IPS DF 6.9 (cell line): ENCODE data around the gene ATP4A.

ENCODE experiments used
- DNase-seq: peaks from one replicate; pipeline ENCODE4 v3.0.0-alpha.2; 2013; ENCODE audit warnings: low read depth, low spot score
- H3K27ac ChIP-seq: one replicate; pipeline ENCODE4 v1.5.1; 2013; ENCODE audit warnings: low read length, control low read depth
- H3K27me3 ChIP-seq: 2 replicates; pipeline ENCODE4 v1.6.1; 2013; ENCODE audit warnings: mild to moderate bottlenecking, low read length; ENCODE audit not compliant: control insufficient read depth, insufficient read depth
- H3K36me3 ChIP-seq: 2 replicates; pipeline ENCODE4 v1.6.1; 2013; ENCODE audit warnings: low read length; ENCODE audit not compliant: control insufficient read depth, insufficient read depth
- H3K4me1 ChIP-seq: 2 replicates; pipeline ENCODE4 v1.6.1; 2013; ENCODE audit warnings: low read length; ENCODE audit not compliant: control insufficient read depth, insufficient read depth
- H3K4me3 ChIP-seq: 2 replicates; pipeline ENCODE4 v1.5.1; 2013; ENCODE audit warnings: mild to moderate bottlenecking, low read length
- H3K9me3 ChIP-seq: 2 replicates; pipeline ENCODE4 v1.6.1; 2013; ENCODE audit warnings: low read length, inconsistent platforms; ENCODE audit not compliant: control insufficient read depth, insufficient read depth
- WGBS: extraction: QIAGEN DNeasy Blood & Tissue Kit; methylation state at CpG from one replicate; pipeline ENCODE4 v1.1.7; 2013; ENCODE audit warnings: mixed read lengths, missing lambda C conversion rate; ENCODE audit not compliant: insufficient read length, insufficient coverage; 5-methylcytosine and 5-hydroxymethylcytosine counted together

Gene ATP4A

DNA sequence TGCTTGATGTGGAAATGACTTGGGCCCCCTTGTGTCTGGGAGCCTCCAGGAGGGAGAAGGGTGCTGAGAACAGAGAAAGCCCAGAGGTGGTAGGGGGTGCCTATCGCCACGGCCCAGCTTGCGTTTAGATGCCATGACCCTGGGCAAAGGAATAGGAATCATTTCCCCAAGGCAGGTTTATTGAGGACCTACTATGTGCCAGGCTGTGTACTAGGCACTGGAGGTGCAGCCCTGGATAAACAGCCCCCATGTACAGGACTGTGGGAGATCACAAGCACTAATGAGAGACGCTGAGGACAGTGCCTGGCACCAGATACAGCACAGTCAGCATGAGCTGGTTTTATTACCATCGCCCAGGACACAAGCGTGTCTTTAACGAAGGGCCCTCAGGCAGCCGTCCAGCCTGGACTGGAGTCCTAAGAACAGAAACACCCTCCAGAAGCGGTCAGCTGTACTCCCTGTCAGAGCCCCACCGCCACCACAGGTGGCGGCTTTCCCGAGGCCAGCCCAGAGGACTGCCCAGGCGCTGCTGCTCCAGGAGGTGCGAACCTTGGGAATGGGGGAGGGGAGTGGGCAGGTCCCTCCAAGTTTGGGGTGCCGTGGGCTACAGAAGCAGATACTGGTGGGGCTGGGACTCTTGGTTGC is 13.5 kb downstream of the ATP4A start:
- H3K9me3 ChIP-seq = no peaks in the 10 kb centered on the region
- peaks cover 12% of the 10 kb centered on the region for H3K36me3 ChIP-seq
- H3K27ac ChIP-seq = no peak overlapping the region
- H3K4me1 ChIP-seq = no peaks in the 10 kb centered on the region; the same call in 1 of the 2 replicates
- no peak for DNase-seq
- no peak overlapping the region for H3K4me3 ChIP-seq
- no CpG with 5 or more reads among the region's 15 CpGs for WGBS
- no peaks in the 10 kb centered on the region for H3K27me3 ChIP-seq

- no peak for DNase-seq
- H3K36me3 ChIP-seq = peaks cover 12% of the 10 kb centered on the region
- H3K27me3 ChIP-seq = no peaks in the 10 kb centered on the region
- no peaks in the 10 kb centered on the region for H3K9me3 ChIP-seq
- no peaks in the 10 kb centered on the region; the same call in 1 of the 2 replicates for H3K4me1 ChIP-seq
- WGBS = no CpG with 5 or more reads among the region's 6 CpGs
- H3K27ac ChIP-seq = no peak overlapping the region
- no peak overlapping the region for H3K4me3 ChIP-seq
These were observed 14.2 kb downstream of the ATP4A start for GRCh38 chr19:35549174-35549788.

- Histone ChIP-seq H3K27ac (no peak overlapping the region), H3K9me3 (no peaks in the 10 kb centered on the region), H3K4me1 (no peaks in the 10 kb centered on the region; the same call in 1 of the 2 replicates), H3K36me3 (peaks cover 21% of the 10 kb centered on the region), H3K4me3 (no peak overlapping the region; the same call in 1 of the 2 replicates), H3K27me3 (no peaks in the 10 kb centered on the region)
- no peak for DNase-seq
- WGBS = no CpG with 5 or more reads among the region's 8 CpGs
These were observed 16.9 kb downstream of the ATP4A start for GRCh38 chr19:35546532-35546931.

DNA sequence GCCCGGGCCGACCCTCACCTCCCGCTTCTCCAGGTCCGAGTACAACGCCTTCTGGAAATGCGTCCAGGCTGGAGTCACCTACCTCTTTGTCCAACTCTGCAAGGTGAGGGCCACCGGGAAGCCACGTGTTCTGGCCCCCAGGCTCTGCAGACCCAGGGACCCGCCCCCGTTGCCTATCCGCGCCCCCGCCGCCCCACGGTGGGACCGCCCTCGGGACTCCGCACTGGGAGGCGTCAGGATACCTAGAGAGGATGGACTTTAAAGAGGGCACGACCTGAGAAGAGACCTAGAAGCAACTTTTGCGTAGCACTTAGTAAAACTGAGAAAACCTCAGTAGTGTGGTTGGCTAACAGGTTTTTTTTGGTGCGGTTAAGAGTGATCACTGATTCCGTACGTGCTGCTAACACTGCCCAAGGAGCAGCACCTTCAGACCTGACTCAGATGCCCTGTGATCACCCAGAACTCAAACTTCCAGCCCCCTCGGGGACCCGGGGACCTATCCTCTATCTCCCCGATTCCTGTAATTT is 17.5 kb downstream of the ATP4A start:
- no peaks in the 10 kb centered on the region for H3K27me3 ChIP-seq
- no peak for DNase-seq
- H3K36me3 ChIP-seq = peaks cover 20% of the 10 kb centered on the region
- H3K4me1 ChIP-seq = no peaks in the 10 kb centered on the region; the same call in 1 of the 2 replicates
- H3K27ac ChIP-seq = no peak overlapping the region
- peak overlapping the region; percentile 90 for H3K4me3 ChIP-seq
- H3K9me3 ChIP-seq = no peaks in the 10 kb centered on the region
- no CpG with 5 or more reads among the region's 27 CpGs for WGBS

- Histone ChIP-seq H3K4me3 (peak within 1 kb of the TSS; percentile 90), H3K9me3 (no peaks in the 10 kb centered on the region), H3K27ac (no peak within 1 kb of the TSS), H3K27me3 (no peaks in the 10 kb centered on the region), H3K36me3 (peaks cover 15% of the 10 kb centered on the region), H3K4me1 (no peaks in the 10 kb centered on the region; the same call in 1 of the 2 replicates)
- no CpG with 5 or more reads among the region's 85 CpGs for WGBS
- no peak for DNase-seq
These were observed 18.2 kb downstream of the ATP4A start, which contains the start of gene TMEM147 for GRCh38 chr19:35545001-35545854. Gene TMEM147 (plus strand): TSS chr19:35545626. CDS start chr19:35545740, 114 bp downstream.

GRCh38 chr19:35544110-35544802 is 19.2 kb downstream of the ATP4A start:
- Histone ChIP-seq H3K36me3 (peaks cover 18% of the 10 kb centered on the region), H3K4me3 (peak overlapping the region; percentile 90), H3K27ac (no peak overlapping the region), H3K4me1 (peaks cover 2% of the 10 kb centered on the region; the same call in 1 of the 2 replicates), H3K27me3 (no peaks in the 10 kb centered on the region), H3K9me3 (no peaks in the 10 kb centered on the region)
- DNase-seq = no peak
- no CpG with 5 or more reads among the region's 3 CpGs for WGBS

GRCh38 chr19:35543280-35544109 is 20.0 kb downstream of the ATP4A start:
- DNase-seq = no peak
- peaks cover 18% of the 10 kb centered on the region for H3K36me3 ChIP-seq
- peaks cover 2% of the 10 kb centered on the region; the same call in 1 of the 2 replicates for H3K4me1 ChIP-seq
- no peaks in the 10 kb centered on the region for H3K9me3 ChIP-seq
- WGBS = no CpG with 5 or more reads among the region's 15 CpGs
- no peaks in the 10 kb centered on the region for H3K27me3 ChIP-seq
- no peak overlapping the region for H3K4me3 ChIP-seq
- H3K27ac ChIP-seq = no peak overlapping the region

GRCh38 chr19:35542209-35542608 is 21.2 kb downstream of the ATP4A start:
- no CpG with 5 or more reads among the region's 11 CpGs for WGBS
- H3K4me3 ChIP-seq = no peak overlapping the region
- peaks cover 2% of the 10 kb centered on the region; the same call in 1 of the 2 replicates for H3K4me1 ChIP-seq
- H3K27ac ChIP-seq = no peak overlapping the region
- H3K27me3 ChIP-seq = no peaks in the 10 kb centered on the region
- no peaks in the 10 kb centered on the region for H3K9me3 ChIP-seq
- H3K36me3 ChIP-seq = peaks cover 15% of the 10 kb centered on the region
- no peak for DNase-seq

GRCh38 chr19:35540356-35540927 is 23.0 kb downstream of the ATP4A start:
- peaks cover 4% of the 10 kb centered on the region for H3K4me1 ChIP-seq
- H3K27me3 ChIP-seq = no peaks in the 10 kb centered on the region
- WGBS = no CpG with 5 or more reads among the region's 7 CpGs
- no peak overlapping the region for H3K27ac ChIP-seq
- no peaks in the 10 kb centered on the region for H3K9me3 ChIP-seq
- DNase-seq = no peak
- no peak overlapping the region for H3K4me3 ChIP-seq
- peaks cover 12% of the 10 kb centered on the region; the same call in 1 of the 2 replicates for H3K36me3 ChIP-seq
